Activated T-helper 17 cell treated with anti-CD3 and anti-CD28 coated beads, Interleukin-2, amount 50 U/mL, for 72 hours (primary cell): ENCODE results near the gene MAN2B1. TPM values are rescaled to one million over a fixed set of nuclear protein-coding genes. Genes with fewer than 3 reads are reported as not detected.
"Not testable (repeated sequence)": the region's sequence is repeated elsewhere in the genome, so short reads cannot be mapped to it uniquely, and the experiment has no call there.

Source experiments
- ATAC-seq: fragments of 150-1000 bp; cut with Tn5 transposase; replicated peaks from 2 replicates; pipeline ENCODE4 v1.10.0; 2021; ENCODE audit warnings: mild to moderate bottlenecking, moderate library complexity
- H3K27ac Mint-ChIP-seq: one replicate; pipeline ENCODE4 v1.8.0; 2022; ENCODE audit warnings: mixed read lengths
- H3K27me3 Mint-ChIP-seq: one replicate; pipeline ENCODE4 v1.8.0; 2022; ENCODE audit warnings: mixed read lengths
- H3K36me3 Mint-ChIP-seq: one replicate; pipeline ENCODE4 v1.8.0; 2022; ENCODE audit warnings: low read depth, mild to moderate bottlenecking, mixed read lengths
- H3K4me1 Mint-ChIP-seq: one replicate; pipeline ENCODE4 v1.8.0; 2022; ENCODE audit warnings: mixed read lengths
- H3K4me3 Mint-ChIP-seq: one replicate; pipeline ENCODE4 v1.8.0; 2022; ENCODE audit warnings: mild to moderate bottlenecking, mixed read lengths
- H3K9me3 Mint-ChIP-seq: one replicate; pipeline ENCODE4 v1.8.0; 2022; ENCODE audit warnings: mixed read lengths
- total RNA-seq, 2 donors: library from RNA; stranded (reverse); gene quantifications; one replicate each; pipeline ENCODE4 v1.2.3, GENCODE V29; 2022

MAN2B1 gene
- total RNA-seq, 2 donors from 2014 or later = 199 to 247 TPM

GRCh38 chr19:12629215-12629614 lies 37.3 kb downstream of the MAN2B1 start:
- H3K9me3 Mint-ChIP-seq = peaks cover 10% of the 10 kb centered on the region
- no peaks in the 10 kb centered on the region for H3K27me3 Mint-ChIP-seq
- H3K27ac Mint-ChIP-seq = no peak overlapping the region
- no peak overlapping the region for H3K4me3 Mint-ChIP-seq
- peaks cover 9% of the 10 kb centered on the region for H3K4me1 Mint-ChIP-seq
- peak; percentile 80 for ATAC-seq
- peaks cover 80% of the 10 kb centered on the region for H3K36me3 Mint-ChIP-seq

- H3K9me3 Mint-ChIP-seq = peaks cover 10% of the 10 kb centered on the region
- peaks cover 80% of the 10 kb centered on the region for H3K36me3 Mint-ChIP-seq
- no peak overlapping the region for H3K27ac Mint-ChIP-seq
- H3K4me1 Mint-ChIP-seq = peaks cover 9% of the 10 kb centered on the region
- ATAC-seq = no peak
- no peaks in the 10 kb centered on the region for H3K27me3 Mint-ChIP-seq
- no peak overlapping the region for H3K4me3 Mint-ChIP-seq
These were observed 38.2 kb downstream of the MAN2B1 start for GRCh38 chr19:12628040-12629022.

GRCh38 chr19:12626958-12627357 lies 39.6 kb downstream of the MAN2B1 start:
- Mint-ChIP-seq H3K27ac (no peak overlapping the region), H3K9me3 (peaks cover 10% of the 10 kb centered on the region), H3K36me3 (peaks cover 82% of the 10 kb centered on the region), H3K4me1 (peaks cover 9% of the 10 kb centered on the region), H3K4me3 (no peak overlapping the region), H3K27me3 (no peaks in the 10 kb centered on the region)
- ATAC-seq = peak; percentile 70

- H3K9me3 Mint-ChIP-seq = peaks cover 5% of the 10 kb centered on the region
- no peak overlapping the region for H3K27ac Mint-ChIP-seq
- no peaks in the 10 kb centered on the region for H3K27me3 Mint-ChIP-seq
- H3K4me1 Mint-ChIP-seq = peaks cover 5% of the 10 kb centered on the region
- ATAC-seq = no peak
- no peak overlapping the region for H3K4me3 Mint-ChIP-seq
- H3K36me3 Mint-ChIP-seq = peaks cover 72% of the 10 kb centered on the region
These were observed 43.0 kb downstream of the MAN2B1 start for GRCh38 chr19:12623361-12624031.

GRCh38 chr19:12621253-12622024 lies 45.1 kb downstream of the MAN2B1 start:
- H3K4me3 Mint-ChIP-seq, H3K4me1 Mint-ChIP-seq, H3K27me3 Mint-ChIP-seq, H3K27ac Mint-ChIP-seq, ATAC-seq, H3K9me3 Mint-ChIP-seq: not testable (repeated sequence)
- H3K36me3 Mint-ChIP-seq = peaks cover 70% of the 10 kb centered on the region

GRCh38 chr19:12617646-12618045 lies 48.9 kb downstream of the MAN2B1 start:
- no peak for ATAC-seq
- H3K4me1 Mint-ChIP-seq = peaks cover 20% of the 10 kb centered on the region
- H3K4me3 Mint-ChIP-seq = no peak overlapping the region
- H3K36me3 Mint-ChIP-seq = peaks cover 69% of the 10 kb centered on the region
- H3K27ac Mint-ChIP-seq = no peak overlapping the region
- no peaks in the 10 kb centered on the region for H3K9me3 Mint-ChIP-seq
- H3K27me3 Mint-ChIP-seq = no peaks in the 10 kb centered on the region

- Mint-ChIP-seq H3K27me3 (no peaks in the 10 kb centered on the region), H3K4me1 (peaks cover 11% of the 10 kb centered on the region), H3K36me3 (peaks cover 44% of the 10 kb centered on the region), H3K27ac (peak overlapping the region; percentile 94), H3K9me3 (no peaks in the 10 kb centered on the region), H3K4me3 (peak overlapping the region; percentile 99)
- no peak for ATAC-seq
These were observed 55.2 kb downstream of the MAN2B1 start for GRCh38 chr19:12611361-12611699.

- ATAC-seq = peak; percentile 96
- Mint-ChIP-seq H3K9me3 (no peaks in the 10 kb centered on the region), H3K27me3 (no peaks in the 10 kb centered on the region), H3K36me3 (peaks cover 38% of the 10 kb centered on the region), H3K4me3 (peak within 1 kb of the TSS; percentile 99), H3K4me1 (peaks cover 7% of the 10 kb centered on the region), H3K27ac (peak within 1 kb of the TSS; percentile 94)
These were observed 55.8 kb downstream of the MAN2B1 start, which contains the start of the genes ZNF490 and ZNF791 for GRCh38 chr19:12610540-12611360. Gene ZNF490, minus strand, starts transcription at chr19:12610813. Its CDS starts 133 bp downstream, at chr19:12610680. Gene ZNF791, plus strand, starts transcription at chr19:12610920. Its CDS starts 160 bp downstream, at chr19:12611080.

GRCh38 chr19:12607631-12608030 lies 58.9 kb downstream of the MAN2B1 start:
- Mint-ChIP-seq H3K4me3 (no peak overlapping the region), H3K4me1 (no peaks in the 10 kb centered on the region), H3K27ac (no peak overlapping the region), H3K27me3 (no peaks in the 10 kb centered on the region), H3K36me3 (peaks cover 9% of the 10 kb centered on the region), H3K9me3 (no peaks in the 10 kb centered on the region)
- no peak for ATAC-seq

GRCh38 chr19:12606796-12607195 lies 59.7 kb downstream of the MAN2B1 start:
- ATAC-seq = no peak
- no peaks in the 10 kb centered on the region for H3K27me3 Mint-ChIP-seq
- H3K4me1 Mint-ChIP-seq = no peaks in the 10 kb centered on the region
- no peak overlapping the region for H3K27ac Mint-ChIP-seq
- peaks cover 8% of the 10 kb centered on the region for H3K36me3 Mint-ChIP-seq
- H3K4me3 Mint-ChIP-seq = no peak overlapping the region
- H3K9me3 Mint-ChIP-seq = no peaks in the 10 kb centered on the region

- Mint-ChIP-seq H3K36me3 (peaks cover 16% of the 10 kb centered on the region), H3K27me3 (no peaks in the 10 kb centered on the region), H3K4me1 (no peaks in the 10 kb centered on the region), H3K27ac (peak overlapping the region; percentile 77), H3K9me3 (no peaks in the 10 kb centered on the region), H3K4me3 (peak overlapping the region; percentile 37)
- peak; percentile 100 for ATAC-seq
These were observed 62.8 kb downstream of the MAN2B1 start for GRCh38 chr19:12603714-12604113.

GRCh38 chr19:12597594-12597993 lies 68.9 kb downstream of the MAN2B1 start:
- no peaks in the 10 kb centered on the region for H3K4me1 Mint-ChIP-seq
- peaks cover 23% of the 10 kb centered on the region for H3K36me3 Mint-ChIP-seq
- ATAC-seq = no peak
- no peaks in the 10 kb centered on the region for H3K27me3 Mint-ChIP-seq
- H3K27ac Mint-ChIP-seq = no peak overlapping the region
- no peak overlapping the region for H3K4me3 Mint-ChIP-seq
- no peaks in the 10 kb centered on the region for H3K9me3 Mint-ChIP-seq

GRCh38 chr19:12596927-12597548 lies 69.5 kb downstream of the MAN2B1 start:
- Mint-ChIP-seq H3K27me3 (no peaks in the 10 kb centered on the region), H3K4me3 (no peak overlapping the region), H3K4me1 (no peaks in the 10 kb centered on the region), H3K36me3 (peaks cover 23% of the 10 kb centered on the region), H3K9me3 (no peaks in the 10 kb centered on the region), H3K27ac (no peak overlapping the region)
- no peak for ATAC-seq
